GM18868 (cell line): ENCODE results near the gene HSP90AA1.
"Not testable (repeated sequence)": the region's sequence is repeated elsewhere in the genome, so short reads cannot be mapped to it uniquely, and the experiment has no call there.

Experiments used
- ATAC-seq: cut with Tn5 transposase; IDR thresholded peaks from one replicate; pipeline ENCODE4 v1.9.1; 2021; ENCODE audit warnings: mild to moderate bottlenecking, moderate library complexity; ENCODE audit not compliant: unreplicated experiment

Gene HSP90AA1

GRCh38 chr14:102074415-102074964 lies 12.4 kb downstream of the HSP90AA1 start:
- ATAC-seq = no peak

DNA sequence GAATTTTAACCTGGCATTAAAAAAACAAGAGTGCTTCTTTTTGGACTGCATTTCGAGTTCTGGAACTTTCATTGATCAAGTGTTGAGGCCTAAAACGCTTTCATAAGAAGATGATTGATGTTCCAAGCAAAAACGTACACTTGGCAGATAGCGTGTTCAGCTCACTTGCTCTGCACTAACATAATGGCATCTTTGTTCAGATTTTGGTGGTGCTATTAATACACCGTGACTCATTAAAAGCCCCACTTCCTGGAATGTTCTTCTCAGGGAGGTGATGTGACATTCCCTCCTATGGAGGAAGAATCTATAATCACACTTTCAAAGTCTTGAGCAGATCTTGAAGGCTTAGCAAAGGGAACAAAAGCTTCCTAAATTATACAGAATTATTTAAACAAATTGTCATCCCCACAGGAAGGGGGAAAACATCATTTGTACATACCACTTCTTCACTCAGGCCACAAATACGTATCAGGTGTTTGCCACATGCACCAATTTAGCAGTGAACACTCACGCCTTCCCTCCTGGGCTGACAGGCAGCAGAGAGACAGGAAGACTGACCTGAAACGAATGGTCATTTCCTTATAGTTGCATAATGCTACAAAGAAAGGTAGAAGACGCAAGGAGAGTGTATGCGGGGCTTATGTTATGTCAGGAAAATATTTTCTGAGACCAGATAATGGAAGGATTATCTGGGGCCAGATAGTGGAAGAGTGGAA lies 15.4 kb downstream of the HSP90AA1 start:
- no peak for ATAC-seq

- no peak for ATAC-seq
Observed at GRCh38 chr14:102066041-102066451, 20.8 kb downstream of the HSP90AA1 start.

GRCh38 chr14:102064590-102064989 lies 22.3 kb downstream of the HSP90AA1 start:
- not testable (repeated sequence) for ATAC-seq

GRCh38 chr14:102063808-102064429 lies 22.9 kb downstream of the HSP90AA1 start:
- ATAC-seq = no peak

GRCh38 chr14:102063109-102063807 lies 23.6 kb downstream of the HSP90AA1 start:
- ATAC-seq = peak; percentile 59

DNA sequence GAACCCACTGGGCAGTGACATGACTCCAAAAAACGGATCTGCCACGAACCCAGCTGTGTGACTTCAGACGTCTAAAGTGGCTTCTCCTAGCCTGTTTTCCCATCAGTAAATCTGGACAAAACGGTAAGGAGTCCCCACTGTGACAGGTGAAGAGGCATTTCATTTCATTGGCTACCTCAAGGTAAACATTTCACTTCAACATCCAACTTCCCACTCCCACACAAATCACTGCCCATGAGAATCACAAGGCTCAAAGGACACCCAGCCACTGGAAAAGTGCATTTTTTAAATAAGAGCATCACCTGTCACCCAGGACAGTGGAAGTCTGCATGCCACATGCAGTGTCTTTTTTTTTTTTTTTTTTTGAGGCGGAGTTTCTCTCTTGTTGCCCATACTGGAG lies 27.9 kb downstream of the HSP90AA1 start:
- no peak for ATAC-seq

DNA sequence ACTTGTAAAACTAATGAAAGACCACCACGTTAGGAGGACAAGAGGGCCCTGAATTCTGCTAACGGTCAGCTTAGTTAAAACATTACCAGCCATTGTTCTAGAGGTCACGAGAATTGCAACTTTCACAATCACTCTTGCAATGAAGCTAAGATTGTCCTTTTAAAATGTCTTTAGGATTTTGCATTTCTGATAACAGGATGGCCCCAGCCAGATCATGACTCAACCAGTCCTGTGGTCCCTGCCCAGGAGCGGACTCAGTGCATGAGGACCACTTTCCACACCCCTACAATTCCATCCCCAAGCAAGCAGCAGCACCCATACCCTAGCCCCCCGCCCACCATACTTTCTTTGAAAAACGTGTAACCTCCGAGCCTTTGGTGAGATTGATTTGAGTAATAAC lies 28.7 kb downstream of the HSP90AA1 start:
- ATAC-seq = no peak

DNA sequence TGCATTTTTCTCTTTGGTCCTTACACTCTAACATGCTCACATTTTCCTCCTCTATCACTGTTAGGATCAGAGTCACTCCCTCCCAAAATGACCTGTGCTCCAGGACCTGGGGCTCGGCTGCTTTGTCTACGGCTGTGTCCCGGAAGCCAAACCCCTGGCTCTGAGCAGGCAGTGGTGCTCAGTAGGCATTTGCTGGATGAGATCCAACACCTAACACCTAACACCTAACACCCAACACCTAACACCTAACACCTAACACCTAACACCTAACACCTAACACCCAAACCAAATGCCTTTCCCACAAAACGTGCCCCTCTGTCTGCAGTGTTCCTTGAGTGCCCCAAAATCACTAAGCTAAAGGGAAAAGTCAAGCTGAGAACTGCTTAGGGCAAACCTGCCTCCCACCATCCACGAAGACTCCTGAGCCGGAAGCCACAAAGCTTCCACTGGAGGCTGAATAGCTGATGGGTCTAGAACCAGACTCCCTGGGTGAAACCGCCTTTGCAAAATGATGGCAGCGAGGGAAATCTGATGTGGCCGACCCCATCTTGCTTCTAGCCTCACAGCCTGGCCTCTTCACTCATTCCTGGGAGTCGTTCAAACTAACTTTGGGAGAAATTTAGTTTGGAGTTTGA lies 29.2 kb downstream of the HSP90AA1 start:
- ATAC-seq = no peak

- ATAC-seq = no peak
Observed at GRCh38 chr14:102056694-102057442, 30.0 kb downstream of the HSP90AA1 start.

DNA sequence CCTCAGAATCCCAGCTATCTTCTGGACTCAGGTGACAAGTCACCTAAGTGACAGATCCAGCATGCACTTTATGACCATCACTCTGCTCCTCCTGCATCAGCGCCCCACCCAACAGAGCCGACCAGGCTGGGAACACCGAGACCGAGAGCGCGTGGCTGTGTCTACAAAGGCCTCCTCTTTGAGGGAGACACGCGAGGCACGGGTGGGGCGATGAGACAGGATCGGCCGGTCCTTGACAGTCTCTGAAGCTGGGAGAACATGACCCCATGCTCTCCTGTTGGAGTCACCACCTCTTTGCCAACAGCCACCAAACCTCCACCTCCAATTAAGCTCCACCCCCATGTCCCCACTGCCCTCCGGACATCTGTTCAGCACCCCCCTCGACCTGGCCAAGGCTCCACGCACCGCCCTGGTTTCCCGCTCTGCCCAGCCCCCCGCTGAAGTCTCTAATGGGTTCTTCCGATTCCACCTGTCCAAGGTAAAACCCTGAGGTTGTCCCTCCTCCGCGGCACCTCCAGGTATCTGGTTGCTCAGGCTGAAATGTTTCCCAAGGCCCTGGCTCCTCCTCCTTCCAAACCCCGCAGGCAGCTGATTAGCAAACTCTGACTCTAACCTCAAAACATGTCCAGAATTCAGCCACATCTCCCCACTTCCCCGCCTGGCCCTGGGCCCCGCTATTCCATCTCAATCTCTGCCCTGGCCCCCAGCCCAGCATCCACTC lies 31.5 kb downstream of the HSP90AA1 start:
- ATAC-seq = no peak

DNA sequence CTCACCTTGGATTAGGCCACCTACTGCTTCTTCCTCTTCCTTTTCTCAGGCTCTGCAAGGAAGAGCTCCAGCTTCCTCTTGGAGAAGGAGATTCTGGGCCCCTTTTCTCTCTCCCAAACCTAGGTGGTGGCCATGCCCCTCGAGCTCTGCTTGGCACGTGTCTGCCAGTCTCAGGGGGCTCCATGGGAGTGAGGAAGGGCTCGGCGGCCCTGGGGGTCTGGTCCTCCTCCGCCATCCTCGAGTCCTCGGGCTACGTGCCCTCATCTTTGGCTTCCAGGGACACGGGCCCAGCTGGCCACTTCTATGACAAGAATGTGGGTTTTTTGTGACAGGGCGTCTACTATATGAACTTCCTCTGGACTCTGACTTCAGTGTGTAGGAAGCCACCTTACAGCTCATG lies 34.3 kb downstream of the HSP90AA1 start:
- no peak for ATAC-seq

GRCh38 chr14:102050625-102051024 lies 36.2 kb downstream of the HSP90AA1 start:
- ATAC-seq = no peak

DNA sequence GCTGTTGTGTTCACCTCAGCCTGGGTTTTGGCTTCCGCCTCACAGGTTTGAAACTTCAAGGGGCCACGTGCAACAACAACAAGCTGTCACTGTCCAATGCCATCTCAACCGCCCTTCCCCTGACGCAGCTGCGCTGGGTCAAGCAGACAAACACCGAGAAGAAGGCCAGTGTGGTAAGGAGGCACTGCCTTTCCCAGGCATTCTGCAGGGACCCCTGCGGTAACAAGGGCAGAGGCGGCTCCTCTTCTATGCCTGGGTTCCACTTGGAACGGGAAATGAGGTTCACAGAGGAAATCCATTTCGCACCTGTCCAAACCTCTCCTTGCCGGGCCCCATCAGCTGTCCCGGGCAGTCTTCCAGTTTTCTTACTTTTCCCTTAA lies 36.8 kb downstream of the HSP90AA1 start:
- ATAC-seq = no peak

GRCh38 chr14:102049258-102050025 lies 37.4 kb downstream of the HSP90AA1 start:
- no peak for ATAC-seq

- ATAC-seq = no peak
Observed at GRCh38 chr14:102047808-102048540, 38.9 kb downstream of the HSP90AA1 start.

DNA sequence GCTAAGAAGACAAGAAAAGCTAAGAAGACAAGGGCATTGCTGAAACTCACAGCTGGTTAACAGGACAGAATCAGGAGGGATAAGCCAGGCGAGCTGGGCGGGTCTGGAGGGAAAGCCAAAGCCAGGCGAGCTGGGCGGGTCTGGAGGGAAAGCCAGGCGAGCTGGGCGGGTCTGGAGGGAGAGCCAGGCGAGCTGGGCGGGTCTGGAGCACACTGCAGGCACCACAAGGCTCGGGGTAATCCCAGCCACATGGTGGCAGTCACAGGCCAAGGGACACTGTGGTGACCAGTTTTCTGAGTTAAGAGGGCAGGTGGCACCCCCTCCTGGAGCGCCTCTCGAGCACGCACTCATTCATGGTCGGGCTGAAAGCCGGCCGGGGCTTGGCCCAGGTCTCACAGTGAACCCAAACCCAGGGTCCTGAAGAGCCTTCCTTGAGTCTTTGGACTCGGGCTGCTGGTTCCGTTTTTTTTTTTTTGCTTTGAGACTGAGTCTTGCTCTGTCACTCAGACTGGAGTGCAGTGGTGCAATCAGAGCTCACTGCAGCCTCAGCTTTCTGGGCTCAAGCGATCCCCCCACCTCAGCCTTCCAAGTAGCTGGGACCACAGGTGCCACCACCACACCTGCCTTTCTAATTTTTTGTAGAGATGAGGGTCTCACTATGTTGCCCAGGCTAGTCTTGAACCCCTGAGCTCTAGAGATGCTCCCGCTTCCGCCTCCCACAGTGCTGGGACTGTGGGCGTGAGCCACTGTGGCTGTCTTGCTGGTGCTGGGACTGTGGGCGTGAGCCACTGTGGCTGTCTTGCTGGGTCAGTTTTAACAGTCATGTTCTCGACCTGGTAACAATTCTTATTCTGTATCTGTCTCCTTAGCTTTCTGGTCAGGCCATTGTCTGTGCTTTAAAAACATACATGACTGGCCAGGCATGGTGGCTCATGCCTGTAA lies 40.2 kb downstream of the HSP90AA1 start:
- no peak for ATAC-seq
